ENCODE results near the gene RALY.

The RALY gene

GRCh38 chr20:33951171-33951570, 42.5 kb upstream of the RALY start:
- Mint-ChIP-seq H3K4me3 (no peak overlapping the region), H3K4me1 (no peaks in the 10 kb centered on the region), H3K9me3 (peaks cover 28% of the 10 kb centered on the region), H3K27me3 (ENCODE audit: low read depth) (peaks cover 8% of the 10 kb centered on the region), H3K36me3 (ENCODE audit: low read depth) (no peaks in the 10 kb centered on the region), H3K27ac (no peak overlapping the region)
- TF ChIP-seq CTCF (IDR thresholded peaks at IDR 0.05; ENCODE audit: unreplicated experiment in 3 of 3), result no peak

DNA sequence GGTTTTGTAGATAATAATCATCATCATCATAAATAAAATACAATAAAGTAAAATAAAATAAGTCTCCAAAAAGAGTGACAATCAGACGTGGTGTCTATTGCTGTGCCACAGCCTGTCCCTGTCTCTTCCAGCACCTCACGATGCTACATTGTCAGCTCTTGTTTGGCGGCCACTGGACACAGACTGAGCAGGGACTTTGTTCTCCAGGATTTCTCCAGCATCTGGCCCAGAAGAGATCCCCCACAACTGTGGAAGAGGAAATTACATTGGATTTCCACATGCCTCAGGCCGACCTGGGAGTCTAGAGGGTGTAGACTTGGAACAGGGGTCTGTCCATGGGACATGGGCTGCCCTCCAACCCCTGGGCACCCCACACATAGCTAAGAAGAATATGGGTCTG, 39.2 kb upstream of the RALY start:
- Mint-ChIP-seq H3K27ac (no peak overlapping the region), H3K4me3 (no peak overlapping the region), H3K36me3 (ENCODE audit: low read depth) (no peaks in the 10 kb centered on the region), H3K9me3 (peaks cover 11% of the 10 kb centered on the region), H3K27me3 (ENCODE audit: low read depth) (peaks cover 8% of the 10 kb centered on the region), H3K4me1 (no peaks in the 10 kb centered on the region)
- TF ChIP-seq CTCF (IDR thresholded peaks at IDR 0.05; ENCODE audit: unreplicated experiment in 3 of 3), result no peak

- H3K27me3 Mint-ChIP-seq (ENCODE audit: low read depth), result no peaks in the 10 kb centered on the region
- no peak overlapping the region for H3K27ac Mint-ChIP-seq
- H3K9me3 Mint-ChIP-seq, result no peaks in the 10 kb centered on the region
- H3K36me3 Mint-ChIP-seq (ENCODE audit: low read depth), result no peaks in the 10 kb centered on the region
- peaks cover 26% of the 10 kb centered on the region for H3K4me1 Mint-ChIP-seq
- no peak for TF ChIP-seq CTCF (IDR thresholded peaks at IDR 0.05; ENCODE audit: unreplicated experiment in 3 of 3)
- H3K4me3 Mint-ChIP-seq, result no peak overlapping the region
Measured at GRCh38 chr20:33963751-33964150, 30.0 kb upstream of the RALY start.

GRCh38 chr20:33964441-33964840, 29.3 kb upstream of the RALY start:
- Mint-ChIP-seq H3K4me1 (peaks cover 26% of the 10 kb centered on the region), H3K4me3 (no peak overlapping the region), H3K36me3 (ENCODE audit: low read depth) (no peaks in the 10 kb centered on the region), H3K27me3 (ENCODE audit: low read depth) (no peaks in the 10 kb centered on the region), H3K9me3 (peaks cover under 1% of the 10 kb centered on the region), H3K27ac (peak overlapping the region in 1 of 3 experiments; percentile 5)
- no peak for TF ChIP-seq CTCF (IDR thresholded peaks at IDR 0.05; ENCODE audit: unreplicated experiment in 3 of 3)

GRCh38 chr20:33967126-33967525, 26.6 kb upstream of the RALY start:
- Mint-ChIP-seq H3K27me3 (ENCODE audit: low read depth) (no peaks in the 10 kb centered on the region), H3K4me3 (no peak overlapping the region), H3K27ac (no peak overlapping the region), H3K9me3 (peaks cover 2% of the 10 kb centered on the region), H3K36me3 (ENCODE audit: low read depth) (no peaks in the 10 kb centered on the region), H3K4me1 (peaks cover 26% of the 10 kb centered on the region)
- TF ChIP-seq CTCF (IDR thresholded peaks at IDR 0.05; ENCODE audit: unreplicated experiment in 3 of 3), result no peak

GRCh38 chr20:33969563-33969962, 24.1 kb upstream of the RALY start:
- Mint-ChIP-seq H3K27ac (no peak overlapping the region), H3K36me3 (ENCODE audit: low read depth) (no peaks in the 10 kb centered on the region), H3K27me3 (ENCODE audit: low read depth) (no peaks in the 10 kb centered on the region), H3K9me3 (peaks cover 7% of the 10 kb centered on the region), H3K4me3 (no peak overlapping the region), H3K4me1 (peaks cover 14% of the 10 kb centered on the region)
- no peak for TF ChIP-seq CTCF (IDR thresholded peaks at IDR 0.05; ENCODE audit: unreplicated experiment in 3 of 3)
